ENCODE measurements around the gene STK11.

The STK11 gene

GRCh38 chr19:1275260-1275975 lies 69.8 kb downstream of the STK11 start, which contains the start of gene FAM174C:
FAM174C (plus strand) TSS chr19:1275530; CDS start chr19:1275550, 20 bp downstream.
- DNase-seq = peak; percentile 97 to 99

- DNase-seq = no peak
Observed at GRCh38 chr19:1275976-1276627, 70.5 kb downstream of the STK11 start.

- DNase-seq = no peak
Observed at GRCh38 chr19:1276628-1277022, 71.0 kb downstream of the STK11 start.

- DNase-seq = no peak
Observed at GRCh38 chr19:1277061-1277460, 71.5 kb downstream of the STK11 start.
